ENCODE data around the gene OCEL1. TPM values are rescaled to one million over a fixed set of nuclear protein-coding genes. Genes with fewer than 3 reads are reported as not detected.

Gene OCEL1
- total and polyA plus RNA-seq, 2 donors (not counting 1 experiment from before 2014, with no cell fraction given), result 28.5 to 30.5 TPM

GRCh38 chr19:17206736-17207581 lies 19.1 kb upstream of the OCEL1 start:
- ChIA-PET POLR2A (interaction anchor here (0.6 kb wide), 1 partner anchor 1089 kb away, joined by 3 read pairs; no protein-coding TSS in a partner anchor), CTCF (interaction anchor here (1.2 to 3.7 kb wide), 6 partner anchors 23 to 135 kb away, joined by 3 to 19 read pairs (median 4); no protein-coding TSS in a partner anchor)
- Mint-ChIP-seq H3K9me3 (ENCODE audit: insufficient read depth) (no peaks in the 10 kb centered on the region), H3K4me1 (peaks cover 11% of the 10 kb centered on the region), H3K4me3 (no peak overlapping the region), H3K27me3 (no peaks in the 10 kb centered on the region), H3K27ac (no peak overlapping the region)
- no peak overlapping the region for H3K4me3 ChIP-seq (ENCODE audit: control extremely low read depth in 1 of 5, extremely low read depth in 1 of 5, insufficient read depth in 1 of 5, low read depth in 2 of 5, low read length in 4 of 5)
- no peaks in the 10 kb centered on the region for H4K20me1 ChIP-seq (ENCODE audit: control insufficient read depth, insufficient read depth, low read length, poor library complexity, severe bottlenecking)
- peaks cover 4 to 76% of the 10 kb centered on the region in 2 experiments for H3K36me3 ChIP-seq (replicated peaks in 1 of 2; ENCODE audit: control extremely low read depth in 1 of 2, control insufficient read depth in 1 of 2, extremely low read depth in 1 of 2, insufficient read depth in 2 of 2, low read length in 1 of 2)
- no peak overlapping the region for H2AFZ ChIP-seq (ENCODE audit: insufficient read depth, low read depth, low read length, poor library complexity, severe bottlenecking)
- peaks cover 0 to 14% of the 10 kb centered on the region in 2 donors for H3K4me1 ChIP-seq (ENCODE audit: control insufficient read depth in 2 of 2, insufficient read depth in 2 of 2, low read length in 2 of 2)
- no peak for ATAC-seq (ENCODE audit: low read depth)
- H3K9me3 ChIP-seq (ENCODE audit: control extremely low read depth in 1 of 3, control insufficient read depth in 2 of 3, insufficient read depth in 1 of 3, low read length in 2 of 3), result peaks cover 0 to 6% (median 0%) of the 10 kb centered on the region in 3 donors
- H3K4me2 ChIP-seq (replicated peaks; ENCODE audit: low read depth, low read length, poor library complexity, severe bottlenecking), result no peak overlapping the region
- no peak overlapping the region for H3K27ac ChIP-seq (ENCODE audit: low read length in 2 of 2)
- H3K27me3 ChIP-seq (replicated peaks in 1 of 4; ENCODE audit: control extremely low read depth in 1 of 4, control insufficient read depth in 3 of 4, insufficient read depth in 4 of 4, low read length in 3 of 4), result no peaks in the 10 kb centered on the region
- TF ChIP-seq CTCF (IDR thresholded peaks at IDR 0.05) (no peak), EZH2 (IDR thresholded peaks at IDR 0.05; ENCODE audit: borderline replicate concordance, insufficient read depth, low read depth, low read length, poor library complexity, severe bottlenecking) (no peak)
- 87% methylated on average over 18 of the region's 25 CpGs for WGBS (ENCODE audit: insufficient coverage)
- no peak for DNase-seq
- intact Hi-C loops (cut with micrococcal nuclease), result no loop called here
- no peak overlapping the region for H3K9ac ChIP-seq (ENCODE audit: low read length)
- no peaks in the 10 kb centered on the region for H3K79me2 ChIP-seq (ENCODE audit: control insufficient read depth, insufficient read depth, low read length)

Measured in B cell (primary cell).